CD14-positive monocyte (primary cell): ENCODE measurements around the gene TMEM147. TPM values are rescaled to one million over a fixed set of nuclear protein-coding genes. Genes with fewer than 3 reads are reported as not detected.

Experiments used
- DNase-seq, 3 donors: peaks; one replicate each; pipeline ENCODE4 v3.0.0-alpha.2; 2011 to 2022
- H2AFZ ChIP-seq: 2 replicates; pipeline ENCODE4 v1.6.0; 2012; ENCODE audit warnings: mild to moderate bottlenecking, low read depth, low read length, inconsistent platforms; ENCODE audit not compliant: insufficient read depth, poor library complexity, severe bottlenecking
- H3K27ac ChIP-seq, 2 donors: 1 replicate in 1 of 2; 2 replicates in 1 of 2; pipeline ENCODE4 v1.5.1; 2012 to 2013; ENCODE audit warnings: low read length in 2 of 2, control low read depth in 1 of 2, inconsistent platforms in 1 of 2, low read depth in 1 of 2, mild to moderate bottlenecking in 1 of 2
- H3K27me3 ChIP-seq, 2 donors: one replicate each; pipeline versions ENCODE4 v1.6.0 to v1.6.1; 2011 to 2013; ENCODE audit warnings: low read length in 2 of 2; ENCODE audit not compliant: control insufficient read depth in 2 of 2, insufficient read depth in 2 of 2
- H3K36me3 ChIP-seq, 2 donors: replicated peaks in 1 of 2; 1 replicate in 1 of 2; 2 replicates in 1 of 2; pipeline versions ENCODE4 v1.5.1 to v1.6.1; 2012 to 2013; ENCODE audit warnings: low read length in 2 of 2, control low read depth in 1 of 2, inconsistent platforms in 1 of 2, mild to moderate bottlenecking in 1 of 2; ENCODE audit not compliant: insufficient read depth in 2 of 2, control insufficient read depth in 1 of 2
- H3K4me1 ChIP-seq, 2 donors: 1 replicate in 1 of 2; 2 replicates in 1 of 2; pipeline versions ENCODE4 v1.5.1 to v1.6.1; 2012 to 2013; ENCODE audit warnings: low read length in 2 of 2, control low read depth in 1 of 2, inconsistent platforms in 1 of 2, mild to moderate bottlenecking in 1 of 2, moderate library complexity in 1 of 2; ENCODE audit not compliant: insufficient read depth in 2 of 2, control insufficient read depth in 1 of 2
- H3K4me2 ChIP-seq: replicated peaks from 2 replicates; pipeline ENCODE3; 2012; ENCODE audit warnings: low read length, moderate library complexity, mild to moderate bottlenecking; ENCODE audit not compliant: poor library complexity, severe bottlenecking; ENCODE audit errors: extremely low read depth
- H3K4me3 ChIP-seq, 3 experiments: fragments of 200-600 bp in 1 of 3; sonication (generic) in 1 of 3; replicated peaks in 1 of 3; 1 replicate in 2 of 3; 2 replicates in 1 of 3; pipeline ENCODE4 v1.5.1; 2011 to 2013; ENCODE audit warnings: low read length in 3 of 3, mild to moderate bottlenecking in 3 of 3, control low read depth in 2 of 3, low read depth in 2 of 3, inconsistent platforms in 1 of 3, moderate library complexity in 1 of 3
- H3K79me2 ChIP-seq: 2 replicates; pipeline ENCODE4 v1.6.0; 2012; ENCODE audit warnings: mild to moderate bottlenecking, control low read depth, inconsistent platforms, low read length, moderate library complexity; ENCODE audit not compliant: insufficient read depth
- H3K9ac ChIP-seq: 2 replicates; pipeline ENCODE4 v1.6.0; 2017; ENCODE audit warnings: low read length, mild to moderate bottlenecking; ENCODE audit not compliant: insufficient read depth, poor library complexity, severe bottlenecking
- H3K9me3 ChIP-seq, 2 donors: replicated peaks in 1 of 2; 1 replicate in 1 of 2; 2 replicates in 1 of 2; pipeline versions ENCODE4 v1.5.1 to v1.6.1; 2012 to 2013; ENCODE audit warnings: low read length in 2 of 2, control low read depth in 1 of 2; ENCODE audit not compliant: control insufficient read depth in 1 of 2, insufficient read depth in 1 of 2
- H4K20me1 ChIP-seq: 2 replicates; pipeline ENCODE4 v1.6.0; 2012; ENCODE audit warnings: mild to moderate bottlenecking, low read length, control low read depth, moderate library complexity; ENCODE audit not compliant: insufficient read depth
- H3K27ac Mint-ChIP-seq, 7 donors: one replicate each; pipeline ENCODE4 v1.8.0; 2020; ENCODE audit warnings: mild to moderate bottlenecking in 7 of 7, mixed read lengths in 7 of 7, moderate library complexity in 6 of 7, inconsistent platforms in 2 of 7
- H3K27me3 Mint-ChIP-seq, 3 donors: one replicate each; pipeline ENCODE4 v1.8.0; 2021 to 2022; ENCODE audit warnings: low read depth in 3 of 3, mild to moderate bottlenecking in 3 of 3, mixed read lengths in 3 of 3, moderate library complexity in 3 of 3, inconsistent platforms in 1 of 3
- H3K36me3 Mint-ChIP-seq, 2 donors: one replicate each; pipeline ENCODE4 v1.8.0; 2020; ENCODE audit warnings: mixed read lengths in 2 of 2, inconsistent platforms in 1 of 2, mild to moderate bottlenecking in 1 of 2
- H3K4me1 Mint-ChIP-seq: one replicate; pipeline ENCODE4 v1.8.0; 2020; ENCODE audit warnings: mild to moderate bottlenecking, mixed read lengths
- H3K4me3 Mint-ChIP-seq, 2 donors: one replicate each; pipeline ENCODE4 v1.8.0; 2020; ENCODE audit warnings: mild to moderate bottlenecking in 2 of 2, mixed read lengths in 2 of 2, moderate library complexity in 1 of 2
- H3K9me3 Mint-ChIP-seq, 7 donors: one replicate each; pipeline ENCODE4 v1.8.0; 2020 to 2022; ENCODE audit warnings: mixed read lengths in 7 of 7, mild to moderate bottlenecking in 6 of 7, moderate library complexity in 6 of 7, inconsistent platforms in 2 of 7
- CTCF ChIP-seq: fragments of 200-600 bp; IDR thresholded peaks from one replicate; pipeline ENCODE4 v1.8.0; 2022; ENCODE audit warnings: antibody characterized with exemption, mild to moderate bottlenecking
- WGBS: methylation state at CpG from one replicate; pipeline ENCODE4 v1.1.5; 2013; ENCODE audit warnings: missing lambda C conversion rate; ENCODE audit not compliant: insufficient coverage; 5-methylcytosine and 5-hydroxymethylcytosine counted together
- intact Hi-C, 2 donors: fragments of 100-400 bp; cut with micrococcal nuclease; formaldehyde crosslinking; loops; one replicate each; pipeline versions ENCODE4 v1.15.0 to v1.15.1; 2023
- polyA plus RNA-seq, 3 donors: library from polyadenylated mRNA; depleted of rRNA in 1 of 3; unstranded in 2 of 3; stranded (reverse) in 1 of 3; fragments of 300-500 nt in 2 of 3; fragments of >200 nt in 1 of 3; fragmentation: Illumina TruSeq in 2 of 3; gene quantifications; 1 replicate in 2 of 3; 2 replicates in 1 of 3; pipeline ENCODE4 v1.2.3, GENCODE V29; 2012 to 2021

The TMEM147 gene
- polyA plus RNA-seq, 3 donors, result 75.5 to 165 (median 165) TPM

- Histone ChIP-seq H3K36me3 (no peaks in the 10 kb centered on the region), H3K27me3 (peaks cover 18 to 44% of the 10 kb centered on the region in 2 donors), H2AFZ (no peak overlapping the region), H3K9ac (no peak overlapping the region), H3K4me2 (no peak overlapping the region), H3K9me3 (no peaks in the 10 kb centered on the region), H3K27ac (no peak overlapping the region), H3K4me3 (no peak overlapping the region), H4K20me1 (no peaks in the 10 kb centered on the region), H3K4me1 (peaks cover 0 to 4% of the 10 kb centered on the region in 2 donors), H3K79me2 (no peaks in the 10 kb centered on the region)
- WGBS, result 82% methylated on average over 3 of the region's 7 CpGs
- Mint-ChIP-seq H3K4me3 (peak overlapping the region in 1 of 2 donors; percentile 40), H3K36me3 (peaks cover 0 to 1% of the 10 kb centered on the region in 2 donors), H3K9me3 (peaks cover 0 to 2% (median 0%) of the 10 kb centered on the region in 7 donors), H3K27ac (no peak overlapping the region), H3K27me3 (peaks cover 47 to 53% (median 50%) of the 10 kb centered on the region in 3 donors), H3K4me1 (peaks cover 7% of the 10 kb centered on the region)
- no peak for DNase-seq
- no peak for TF ChIP-seq CTCF
- intact Hi-C loops, result no loop called here
Measured at GRCh38 chr19:35506011-35506410, 39.4 kb upstream of the TMEM147 start.

- Histone ChIP-seq H3K27ac (no peak overlapping the region), H3K79me2 (no peaks in the 10 kb centered on the region), H3K9me3 (no peaks in the 10 kb centered on the region), H3K4me2 (no peak overlapping the region), H4K20me1 (no peaks in the 10 kb centered on the region), H3K36me3 (no peaks in the 10 kb centered on the region), H3K4me3 (no peak overlapping the region), H2AFZ (no peak overlapping the region), H3K9ac (no peak overlapping the region), H3K27me3 (peaks cover 18 to 46% of the 10 kb centered on the region in 2 donors), H3K4me1 (peaks cover 0 to 4% of the 10 kb centered on the region in 2 donors)
- peaks cover 55 to 65% (median 60%) of the 10 kb centered on the region in 3 donors for H3K27me3 Mint-ChIP-seq
- H3K9me3 Mint-ChIP-seq, result peaks cover 0 to 2% (median 0%) of the 10 kb centered on the region in 7 donors
- peaks cover 7% of the 10 kb centered on the region for H3K4me1 Mint-ChIP-seq
- WGBS, result 91% methylated on average over 11 of the region's 11 CpGs
- H3K36me3 Mint-ChIP-seq, result peaks cover 0 to 1% of the 10 kb centered on the region in 2 donors
- intact Hi-C loops, result no loop called here
- no peak for TF ChIP-seq CTCF
- no peak overlapping the region for H3K27ac Mint-ChIP-seq
- peak overlapping the region in 1 of 2 donors; percentile 64 for H3K4me3 Mint-ChIP-seq
- no peak for DNase-seq
Measured at GRCh38 chr19:35507561-35507960, 37.9 kb upstream of the TMEM147 start.
